GM21786 (cell line): Measurements from ENCODE around the gene WWOX.
"Not testable (repeated sequence)": the region's sequence is repeated elsewhere in the genome, so short reads cannot be mapped to it uniquely, and the experiment has no call there.

Experiments used
- ATAC-seq: cut with Tn5 transposase; IDR thresholded peaks from one replicate; pipeline ENCODE4 v1.9.1; 2021; ENCODE audit not compliant: unreplicated experiment

The WWOX gene

DNA sequence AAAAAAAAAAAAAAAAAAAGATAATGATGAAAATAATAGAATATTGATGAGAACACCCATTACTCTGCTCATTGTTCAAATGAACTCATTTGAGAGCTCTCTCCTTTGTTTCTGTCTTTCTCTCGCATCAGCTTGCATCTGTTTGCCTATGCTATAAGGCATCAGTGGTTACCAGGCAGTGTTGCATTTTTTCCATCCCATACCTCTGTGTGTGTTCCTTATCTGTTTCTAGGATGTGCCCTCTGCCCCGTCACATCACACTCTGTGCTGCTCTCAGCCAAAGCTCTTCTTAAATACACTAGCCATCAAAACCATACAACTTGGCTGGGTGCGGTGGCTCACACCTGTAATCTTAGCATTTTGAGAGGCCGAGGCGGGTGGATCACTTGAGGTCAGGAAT is 568.2 kb downstream of the WWOX start:
- ATAC-seq = no peak

DNA sequence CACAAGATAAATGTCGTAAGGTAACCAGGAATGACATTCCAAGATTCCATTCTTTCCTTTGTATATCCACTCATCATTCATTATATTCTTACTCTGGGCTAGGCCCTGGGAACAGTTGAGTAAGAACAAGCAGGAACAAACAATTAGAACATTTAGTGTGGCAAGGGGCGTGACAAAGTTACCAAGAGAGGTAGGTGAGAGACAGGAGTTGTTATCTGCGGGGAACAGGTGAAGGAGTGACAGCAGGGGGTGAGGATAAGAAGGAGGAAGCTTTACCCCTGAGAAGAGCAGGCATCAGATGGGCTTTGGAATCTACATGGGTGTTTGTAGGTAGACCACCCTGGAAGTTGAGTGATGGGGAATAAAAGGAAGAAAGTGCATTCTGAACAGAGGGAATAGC is 568.9 kb downstream of the WWOX start:
- no peak for ATAC-seq

GRCh38 chr16:78669994-78670393 is 570.5 kb downstream of the WWOX start:
- ATAC-seq = no peak

DNA sequence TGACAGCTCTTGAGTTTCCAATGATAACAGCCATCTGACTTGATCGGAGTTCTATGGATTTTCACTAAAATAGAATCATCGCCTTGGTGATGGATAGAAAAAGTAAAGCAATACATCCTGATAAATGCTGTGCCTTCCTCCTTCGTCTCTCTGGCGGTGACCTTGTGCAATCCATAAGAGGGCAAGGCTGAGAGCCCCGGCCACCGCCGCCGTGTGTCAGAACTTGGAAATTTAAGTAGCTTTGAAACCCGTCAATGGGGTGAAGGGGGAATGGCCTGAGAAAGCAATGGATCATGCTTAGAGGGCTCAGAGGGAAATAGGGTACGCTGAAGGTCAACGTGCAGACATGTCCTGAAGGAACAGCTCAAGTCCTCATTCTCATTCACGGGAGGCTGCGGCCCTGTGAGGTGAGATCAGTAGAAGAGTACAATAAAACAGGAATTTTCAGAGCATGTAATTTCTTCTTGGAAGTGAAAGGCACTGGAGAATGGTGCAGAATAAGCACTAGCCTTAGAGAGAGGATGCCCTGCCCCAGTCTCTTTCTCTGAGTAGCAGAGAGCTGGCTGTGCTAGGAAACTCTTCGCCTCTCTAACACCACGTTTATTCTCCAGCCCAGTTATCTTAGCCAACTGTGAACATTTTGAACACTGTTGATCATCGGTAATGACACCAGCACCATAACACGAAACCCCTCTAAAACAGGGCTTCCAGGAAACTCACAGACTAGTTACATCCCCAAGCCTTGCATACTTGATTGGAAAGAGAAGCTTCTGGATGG is 573.5 kb downstream of the WWOX start:
- ATAC-seq = no peak

DNA sequence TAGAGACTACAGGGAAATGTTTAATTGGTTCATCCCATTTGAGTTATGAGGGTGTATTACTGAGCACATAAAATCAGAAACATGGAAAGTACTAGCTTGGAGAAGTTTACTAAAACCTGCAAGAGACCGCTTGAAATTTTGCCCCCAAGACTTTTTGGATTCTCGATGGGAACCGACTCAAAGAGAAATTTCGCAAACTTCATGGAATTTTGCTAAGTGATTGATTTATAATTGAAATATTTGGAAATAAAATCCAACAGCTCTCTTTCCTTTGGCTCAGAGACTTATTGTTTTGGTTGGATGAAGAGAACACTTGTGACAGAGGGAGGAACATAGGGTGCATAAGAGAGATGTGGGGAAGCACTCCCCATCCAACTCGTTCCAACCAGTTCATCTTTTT is 574.4 kb downstream of the WWOX start:
- no peak for ATAC-seq

DNA sequence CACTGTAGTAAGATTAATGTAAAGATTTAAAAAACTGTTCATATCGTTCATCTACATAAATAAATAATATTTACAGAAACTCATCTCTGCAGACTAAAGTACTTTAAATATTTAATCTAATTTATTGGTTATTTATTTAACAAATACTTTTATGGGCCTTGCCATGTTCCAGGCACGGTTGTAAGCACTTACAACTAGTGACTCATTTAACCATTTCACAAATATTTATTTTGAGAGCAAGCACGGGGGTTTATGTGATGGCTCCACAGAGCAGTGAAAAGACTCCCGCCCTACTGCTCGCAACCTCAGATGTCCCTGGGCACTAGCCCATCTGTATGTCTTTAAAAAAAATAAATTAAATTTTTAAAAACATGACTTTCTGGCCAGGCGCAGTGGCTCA is 575.9 kb downstream of the WWOX start:
- no peak for ATAC-seq

DNA sequence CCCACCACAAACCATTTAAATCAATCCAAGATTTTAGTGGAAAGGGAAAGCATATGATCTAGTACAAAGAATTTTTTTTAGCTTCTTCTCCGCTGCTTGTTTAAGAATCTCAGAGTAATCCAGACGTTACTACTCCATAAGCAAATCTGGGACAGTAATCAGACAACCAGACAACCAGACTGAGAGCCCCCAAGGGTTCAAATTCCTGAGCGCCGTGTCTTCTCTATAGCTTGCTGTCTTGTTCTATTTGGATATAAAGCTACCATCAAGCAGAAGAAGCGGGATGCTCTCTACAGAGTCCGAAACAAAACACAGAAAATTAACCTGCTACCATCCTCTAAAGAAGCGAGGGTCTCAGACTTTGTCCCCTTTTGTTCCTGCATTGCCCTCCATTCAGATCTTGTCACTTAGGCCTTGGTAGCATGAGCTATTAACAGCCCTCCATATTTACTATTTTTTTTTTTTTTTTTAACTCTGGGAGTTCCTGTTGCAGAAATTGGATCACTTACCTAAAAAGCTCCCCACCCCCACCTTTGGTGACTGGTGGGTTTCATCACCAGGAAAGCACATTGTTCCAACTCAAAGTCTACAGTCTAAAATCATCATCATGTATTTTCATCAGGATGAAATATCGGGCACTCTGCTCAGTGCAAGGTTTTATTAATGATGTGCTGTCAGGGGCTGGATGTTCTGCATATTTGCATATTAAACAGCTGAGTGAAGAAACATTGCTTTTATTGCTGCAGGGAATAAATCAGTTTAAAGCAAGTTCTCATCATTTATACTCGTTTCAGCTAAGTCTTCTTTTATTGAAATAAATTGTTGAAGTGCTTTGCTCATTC is 576.7 kb downstream of the WWOX start:
- no peak for ATAC-seq

- ATAC-seq = no peak
Measured at GRCh38 chr16:78677181-78677731, 577.8 kb downstream of the WWOX start.

DNA sequence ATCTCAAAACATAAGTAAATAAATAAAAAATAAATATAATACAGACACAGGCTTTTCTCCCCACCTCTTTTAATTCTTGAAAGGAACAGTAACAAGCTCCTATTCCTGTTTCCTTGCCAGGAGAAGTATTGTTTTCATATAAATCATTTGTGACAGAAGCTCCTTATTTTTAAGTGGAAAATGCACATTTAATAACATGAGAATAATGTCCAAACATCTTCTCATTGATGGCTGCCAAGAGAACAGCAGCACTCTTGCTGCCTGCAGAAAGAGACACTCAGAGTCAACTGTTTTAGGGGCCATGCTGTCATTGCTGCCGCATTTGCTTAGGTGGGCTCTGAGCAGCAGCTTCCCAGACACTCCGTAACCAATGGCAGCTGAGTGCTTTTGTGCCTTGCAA is 580.1 kb downstream of the WWOX start:
- no peak for ATAC-seq

DNA sequence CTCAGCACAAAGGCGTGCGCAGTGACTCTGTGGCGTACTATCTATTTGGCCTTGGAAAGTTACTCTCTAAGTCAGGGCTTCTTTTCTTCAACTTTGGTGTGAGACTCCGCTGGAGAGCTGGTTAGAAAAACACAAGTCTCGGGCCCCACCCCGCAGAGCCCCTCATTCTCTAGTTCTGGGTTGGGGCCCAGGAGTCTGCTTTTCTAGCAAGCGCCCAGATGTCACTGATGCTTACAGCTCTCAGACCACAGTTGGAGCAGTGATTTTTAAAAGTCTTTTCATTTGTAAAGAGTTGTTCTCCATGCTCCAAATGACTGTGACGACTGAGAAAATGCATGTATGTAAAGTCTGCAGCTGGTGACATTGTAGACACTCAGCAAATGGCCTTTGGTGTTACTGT is 582.3 kb downstream of the WWOX start:
- no peak for ATAC-seq

GRCh38 chr16:78684030-78684611 is 584.7 kb downstream of the WWOX start:
- ATAC-seq = no peak

DNA sequence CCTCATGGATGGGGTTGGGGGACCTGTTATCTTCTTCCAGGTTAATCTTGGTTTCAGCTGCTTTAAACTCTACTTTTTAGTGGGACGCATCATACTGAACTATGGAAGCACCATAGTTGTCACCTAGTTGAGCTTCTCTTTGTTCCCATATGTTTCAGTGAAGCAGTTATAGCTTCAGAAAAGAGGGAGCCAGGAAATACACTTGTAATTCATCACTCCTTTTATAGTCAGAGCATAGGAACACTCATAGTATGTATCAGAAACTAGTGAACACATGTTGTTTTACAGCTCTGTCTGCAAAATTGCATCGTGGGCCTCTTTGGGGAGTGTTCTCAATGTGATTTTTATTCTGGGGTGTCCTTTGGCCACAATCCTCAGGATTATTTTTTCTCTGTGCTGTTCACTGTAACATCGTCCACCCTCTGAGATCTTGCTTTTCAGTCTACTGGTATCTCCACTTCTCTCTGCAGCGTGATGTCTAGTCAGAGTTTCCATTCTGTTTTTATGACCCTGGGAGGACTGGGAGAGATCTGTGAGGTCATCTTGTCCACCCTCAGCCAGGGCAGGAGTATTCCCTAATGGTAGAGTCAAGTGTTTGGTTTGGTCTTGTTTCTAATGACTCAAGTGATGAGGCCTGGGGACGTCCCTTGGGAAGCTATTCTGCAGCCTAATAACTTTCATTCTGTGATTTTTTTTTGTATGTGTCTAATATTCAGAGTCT is 585.4 kb downstream of the WWOX start:
- ATAC-seq = no peak

DNA sequence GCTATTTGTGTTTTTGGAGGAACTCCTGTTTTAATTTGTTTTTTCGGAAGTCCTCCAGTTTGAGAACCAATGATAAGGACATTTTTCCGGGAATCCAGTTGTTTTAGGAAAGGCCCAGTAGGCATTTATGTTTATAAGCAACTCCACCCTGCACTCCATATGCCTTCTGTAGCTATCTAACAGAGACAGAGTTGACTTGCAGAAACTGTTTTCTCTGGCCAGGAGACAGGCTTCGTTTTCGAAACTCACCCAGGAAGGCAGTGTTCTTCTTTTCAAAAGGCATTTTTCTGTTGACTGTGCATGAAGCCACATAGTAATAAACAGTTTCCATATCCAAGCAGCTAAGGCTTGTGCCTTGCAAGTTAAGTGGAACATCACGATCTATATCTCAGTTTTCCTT is 587.1 kb downstream of the WWOX start:
- no peak for ATAC-seq

GRCh38 chr16:78689028-78689427 is 589.6 kb downstream of the WWOX start:
- ATAC-seq = no peak

DNA sequence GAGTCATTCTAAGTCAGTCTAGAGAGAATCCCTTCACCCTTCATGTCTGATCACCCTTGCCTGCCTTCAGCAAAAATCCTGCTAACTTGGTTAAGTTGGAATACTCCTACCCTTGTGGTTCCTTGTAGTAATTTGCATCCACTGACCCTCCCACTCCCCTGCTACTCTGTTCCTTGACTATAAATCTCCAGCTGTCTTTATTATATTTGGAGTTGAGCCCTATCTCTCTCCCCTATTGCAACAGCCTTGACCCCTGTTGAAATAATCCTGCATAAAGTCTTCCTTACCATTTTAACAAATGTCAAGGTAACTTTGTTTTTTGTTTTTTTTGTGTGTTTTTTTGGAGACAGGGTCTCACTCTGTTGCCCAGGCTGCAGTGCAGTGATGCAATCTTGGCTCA is 590.1 kb downstream of the WWOX start:
- ATAC-seq = no peak

GRCh38 chr16:78690510-78690909 is 591.1 kb downstream of the WWOX start:
- no peak for ATAC-seq

- ATAC-seq = not testable (repeated sequence)
Measured at GRCh38 chr16:78691746-78692145, 592.3 kb downstream of the WWOX start.

DNA sequence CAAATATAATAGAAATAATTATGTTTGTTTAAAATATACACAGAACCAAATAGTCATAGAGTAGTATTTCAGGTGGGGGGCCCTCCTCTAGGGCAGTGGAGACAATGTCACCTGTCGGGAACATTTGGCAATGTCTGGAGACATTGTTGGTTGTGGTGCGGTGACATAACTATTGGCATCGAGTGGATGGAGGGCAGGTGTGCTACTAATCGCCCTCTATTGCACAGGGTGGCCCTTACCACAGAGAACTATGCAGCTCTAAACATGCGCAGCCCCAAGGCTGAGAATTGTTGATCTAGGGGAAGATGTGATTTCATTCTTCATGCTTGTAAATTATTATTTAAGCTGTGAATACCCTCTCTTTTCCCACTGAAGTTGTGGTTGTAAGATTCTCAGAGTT is 594.0 kb downstream of the WWOX start:
- ATAC-seq = no peak

GRCh38 chr16:78694414-78694813 is 595.0 kb downstream of the WWOX start:
- ATAC-seq = no peak

DNA sequence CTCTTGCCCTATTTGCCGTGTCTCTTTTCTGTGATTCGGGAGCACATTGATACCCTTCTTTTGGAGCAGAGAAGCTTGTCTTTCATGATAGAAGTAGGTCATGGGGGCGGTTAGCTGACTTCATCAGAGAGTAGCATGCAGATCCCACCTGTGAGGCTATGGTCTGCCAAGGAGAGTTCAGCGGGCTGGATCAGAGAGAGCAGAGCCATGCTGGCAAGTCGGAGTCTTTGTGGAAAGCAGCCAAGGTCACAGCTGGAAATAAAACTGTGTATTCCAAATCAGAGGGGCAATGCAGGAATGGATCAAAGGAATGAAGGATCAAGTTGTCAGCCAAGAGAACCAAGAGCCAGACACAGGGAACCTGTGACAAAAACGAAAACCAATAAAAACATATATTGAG is 595.9 kb downstream of the WWOX start:
- no peak for ATAC-seq

DNA sequence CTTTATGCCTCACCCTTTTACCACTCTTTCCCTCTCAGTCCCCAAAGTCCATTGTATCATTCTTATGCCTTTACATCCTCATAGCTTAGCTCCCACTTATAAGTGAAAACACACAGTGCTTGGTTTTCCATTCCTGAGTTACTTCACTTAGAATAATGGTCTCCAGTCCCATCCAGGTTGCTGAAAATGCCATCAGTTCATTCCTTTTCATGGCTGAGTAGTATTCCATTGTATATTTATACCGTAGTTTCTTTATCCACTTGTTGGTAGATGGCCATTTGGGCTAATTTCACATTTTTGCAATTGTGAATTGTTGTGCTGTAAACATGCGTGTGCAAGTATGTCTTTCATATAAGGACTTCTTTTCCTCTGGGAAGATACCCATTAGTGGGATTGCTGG is 597.3 kb downstream of the WWOX start:
- ATAC-seq = no peak
